Measurements from ENCODE around the gene ANKH. TPM values are rescaled to one million over a fixed set of nuclear protein-coding genes. Genes with fewer than 3 reads are reported as not detected.

ANKH gene
- total RNA-seq, 2 experiments from 2014 or later, result 123 to 128 TPM

GRCh38 chr5:14708551-14708950, 163.0 kb downstream of the ANKH start:
- peaks cover 85% of the 10 kb centered on the region for H3K36me3 Mint-ChIP-seq
- CTCF ChIA-PET, result interaction anchor here (0.6 to 5.3 kb wide), 7 partner anchors 8 to 295 kb away, joined by 3 to 33 read pairs (median 4); no protein-coding TSS in a partner anchor
- H3K4me1 Mint-ChIP-seq (ENCODE audit: low read depth), result peaks cover 56% of the 10 kb centered on the region
- H3K27ac Mint-ChIP-seq, result peak overlapping the region; percentile 84
- no peaks in the 10 kb centered on the region for H3K9me3 Mint-ChIP-seq
- POLR2A ChIA-PET, result interaction anchor here (1.0 to 1.1 kb wide), 2 partner anchors 11 to 45 kb away, joined by 3 read pairs; no protein-coding TSS in a partner anchor
- H3K4me3 Mint-ChIP-seq, result no peak overlapping the region
- DNase-seq, result peak; percentile 22
- H3K27me3 Mint-ChIP-seq, result no peaks in the 10 kb centered on the region
- intact Hi-C loops (cut with micrococcal nuclease), result loop anchor here (5.0 kb wide), 1 partner anchor 294 kb away; no protein-coding TSS in a partner anchor

- Mint-ChIP-seq H3K4me1 (ENCODE audit: low read depth) (peaks cover 63% of the 10 kb centered on the region), H3K4me3 (no peak overlapping the region), H3K27ac (peak overlapping the region; percentile 94), H3K9me3 (no peaks in the 10 kb centered on the region), H3K27me3 (no peaks in the 10 kb centered on the region), H3K36me3 (peaks cover 87% of the 10 kb centered on the region)
- CTCF ChIA-PET, result interaction anchor here (0.9 to 5.3 kb wide), 7 partner anchors 9 to 296 kb away, joined by 3 to 33 read pairs (median 3); no protein-coding TSS in a partner anchor
- intact Hi-C loops (cut with micrococcal nuclease), result loop anchor here (2.0 to 5.0 kb wide), 2 partner anchors 15 to 294 kb away; no protein-coding TSS in a partner anchor
- DNase-seq, result peak; percentile 9
- POLR2A ChIA-PET, result interaction anchor here (0.6 to 1.1 kb wide), 3 partner anchors 11 to 44 kb away, joined by 3 read pairs; no protein-coding TSS in a partner anchor
Observed at GRCh38 chr5:14707811-14708390, 163.7 kb downstream of the ANKH start.

- Mint-ChIP-seq H3K4me3 (peak overlapping the region; percentile 57), H3K27me3 (no peaks in the 10 kb centered on the region), H3K27ac (peak overlapping the region; percentile 94), H3K9me3 (no peaks in the 10 kb centered on the region), H3K36me3 (peaks cover 84% of the 10 kb centered on the region), H3K4me1 (ENCODE audit: low read depth) (peaks cover 74% of the 10 kb centered on the region)
- CTCF ChIA-PET, result interaction anchor here (1.1 to 5.3 kb wide), 3 partner anchors 21 to 164 kb away, joined by 6 to 33 read pairs (median 21); partner anchors contain the start of gene ANKH
- intact Hi-C loops (cut with micrococcal nuclease), result loop anchor here (1.0 to 5.0 kb wide), 7 partner anchors 16 to 296 kb away; no protein-coding TSS in a partner anchor
- DNase-seq, result peak; percentile 56
- POLR2A ChIA-PET, result interaction anchor here (0.6 to 0.9 kb wide), 3 partner anchors 103 to 291 kb away, joined by 3 to 4 read pairs (median 3); no protein-coding TSS in a partner anchor
Observed at GRCh38 chr5:14706615-14707021, 165.0 kb downstream of the ANKH start.

GRCh38 chr5:14705556-14705955, 166.0 kb downstream of the ANKH start:
- no peaks in the 10 kb centered on the region for H3K9me3 Mint-ChIP-seq
- ChIA-PET CTCF (interaction anchor here (0.9 to 5.3 kb wide), 5 partner anchors 20 to 297 kb away, joined by 3 to 33 read pairs (median 5); no protein-coding TSS in a partner anchor), POLR2A (interaction anchor here (1.3 kb wide), 1 partner anchor 30 kb away, joined by 3 read pairs; no protein-coding TSS in a partner anchor)
- intact Hi-C loops (cut with micrococcal nuclease), result loop anchor here (5.0 kb wide), 1 partner anchor 297 kb away; no protein-coding TSS in a partner anchor
- no peaks in the 10 kb centered on the region for H3K27me3 Mint-ChIP-seq
- peaks cover 84% of the 10 kb centered on the region for H3K36me3 Mint-ChIP-seq
- DNase-seq, result no peak
- H3K4me1 Mint-ChIP-seq (ENCODE audit: low read depth), result peaks cover 83% of the 10 kb centered on the region
- H3K4me3 Mint-ChIP-seq, result no peak overlapping the region
- peak overlapping the region; percentile 94 for H3K27ac Mint-ChIP-seq

DNA sequence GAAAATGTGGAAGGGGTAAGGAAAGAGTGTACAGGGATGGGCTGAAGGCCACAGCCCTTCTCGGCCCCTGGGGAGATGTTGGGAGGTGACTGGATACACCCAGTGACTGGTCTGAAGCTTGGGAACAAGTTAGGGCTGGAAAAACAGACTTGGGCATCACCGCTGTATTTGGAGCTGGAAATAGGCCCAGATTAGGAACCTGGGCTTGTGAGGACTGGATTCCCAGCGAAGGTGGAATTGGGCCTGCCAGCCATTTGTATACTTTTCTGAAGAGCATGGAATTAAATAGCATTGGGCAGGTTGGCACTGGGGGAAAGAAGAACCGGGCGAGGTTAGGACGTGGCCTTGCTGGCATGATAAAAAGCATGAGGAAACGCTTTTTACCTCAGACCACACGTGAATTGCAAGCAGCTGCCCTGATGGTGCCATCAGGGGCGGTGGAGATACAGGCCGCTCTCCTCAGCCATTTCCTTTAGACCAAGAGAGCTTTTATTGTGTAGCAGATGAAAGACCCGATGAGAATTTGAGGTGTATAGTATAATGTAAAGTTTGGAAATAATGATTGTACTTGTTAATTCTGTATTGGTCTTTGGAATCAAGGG, 169.2 kb downstream of the ANKH start:
- H3K36me3 Mint-ChIP-seq, result peaks cover 75% of the 10 kb centered on the region
- H3K9me3 Mint-ChIP-seq, result no peaks in the 10 kb centered on the region
- intact Hi-C loops (cut with micrococcal nuclease), result no loop called here
- H3K27me3 Mint-ChIP-seq, result no peaks in the 10 kb centered on the region
- no peak for DNase-seq
- peak overlapping the region; percentile 57 for H3K27ac Mint-ChIP-seq
- POLR2A ChIA-PET, result interaction anchor here (0.6 to 1.3 kb wide), 3 partner anchors 19 to 30 kb away, joined by 3 to 5 read pairs (median 3); no protein-coding TSS in a partner anchor
- CTCF ChIA-PET, result interaction anchor here (0.7 to 1.1 kb wide), 3 partner anchors 17 to 312 kb away, joined by 3 read pairs; no protein-coding TSS in a partner anchor
- H3K4me1 Mint-ChIP-seq (ENCODE audit: low read depth), result peaks cover 80% of the 10 kb centered on the region
- no peak overlapping the region for H3K4me3 Mint-ChIP-seq

DNA sequence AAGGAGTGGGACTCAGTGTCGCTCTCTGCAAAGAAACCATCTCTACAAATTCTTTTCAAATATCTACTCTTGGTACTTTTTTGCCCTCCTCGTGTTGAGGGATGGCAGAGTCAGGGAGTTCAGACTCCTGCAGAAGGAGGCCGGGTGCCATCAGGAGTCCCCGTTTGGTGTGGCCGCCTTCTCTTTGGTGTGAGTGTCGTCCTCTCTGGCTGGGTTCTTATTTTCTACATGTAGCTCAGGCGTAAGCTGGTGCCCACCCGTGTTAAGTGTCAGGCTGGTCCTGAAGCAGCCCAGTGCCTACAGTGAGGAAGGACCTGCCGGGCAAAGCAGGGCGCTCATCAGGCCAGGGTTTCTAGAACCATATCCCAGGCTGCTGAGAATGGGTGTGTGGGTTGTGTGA, 170.0 kb downstream of the ANKH start:
- CTCF ChIA-PET, result interaction anchor here (1.1 kb wide), 1 partner anchor 26 kb away, joined by 4 read pairs; no protein-coding TSS in a partner anchor
- peaks cover 74% of the 10 kb centered on the region for H3K4me1 Mint-ChIP-seq (ENCODE audit: low read depth)
- peak overlapping the region; percentile 57 for H3K27ac Mint-ChIP-seq
- DNase-seq, result no peak
- intact Hi-C loops (cut with micrococcal nuclease), result no loop called here
- POLR2A ChIA-PET, result no interaction called here
- no peaks in the 10 kb centered on the region for H3K9me3 Mint-ChIP-seq
- H3K4me3 Mint-ChIP-seq, result no peak overlapping the region
- no peaks in the 10 kb centered on the region for H3K27me3 Mint-ChIP-seq
- H3K36me3 Mint-ChIP-seq, result peaks cover 75% of the 10 kb centered on the region

- peaks cover 74% of the 10 kb centered on the region for H3K36me3 Mint-ChIP-seq
- no peak overlapping the region for H3K4me3 Mint-ChIP-seq
- H3K27me3 Mint-ChIP-seq, result no peaks in the 10 kb centered on the region
- peaks cover 71% of the 10 kb centered on the region for H3K4me1 Mint-ChIP-seq (ENCODE audit: low read depth)
- ChIA-PET CTCF (interaction anchor here (1.1 kb wide), 1 partner anchor 27 kb away, joined by 4 read pairs; no protein-coding TSS in a partner anchor), POLR2A (interaction anchor here (0.7 kb wide), 1 partner anchor 22 kb away, joined by 3 read pairs; no protein-coding TSS in a partner anchor)
- no peak overlapping the region for H3K27ac Mint-ChIP-seq
- no peak for DNase-seq
- intact Hi-C loops (cut with micrococcal nuclease), result no loop called here
- H3K9me3 Mint-ChIP-seq, result no peaks in the 10 kb centered on the region
Observed at GRCh38 chr5:14700478-14701436, 170.8 kb downstream of the ANKH start.

- peaks cover 70% of the 10 kb centered on the region for H3K36me3 Mint-ChIP-seq
Observed at GRCh38 chr5:14699807-14700400, 171.7 kb downstream of the ANKH start.

DNA sequence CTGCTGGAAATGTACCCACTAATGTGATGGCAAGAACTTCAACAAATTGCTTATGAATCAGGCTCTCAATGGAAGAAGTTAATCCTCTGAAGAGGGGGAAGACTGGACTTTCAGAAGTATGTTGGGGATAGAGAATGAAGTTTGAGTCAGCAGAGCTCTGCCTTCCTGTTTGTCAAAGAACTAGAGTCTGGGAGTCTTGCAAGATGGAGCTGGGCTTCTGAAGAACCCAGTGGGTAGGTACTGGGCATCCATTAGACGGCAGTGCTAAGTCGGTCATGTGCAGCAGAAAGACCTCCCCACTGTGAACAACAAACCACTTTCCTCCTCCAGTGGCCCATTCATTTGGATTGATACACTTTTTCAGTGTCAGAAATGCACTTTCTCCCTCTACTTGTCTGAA, 172.4 kb downstream of the ANKH start:
- intact Hi-C loops (cut with micrococcal nuclease), result no loop called here
- no peaks in the 10 kb centered on the region for H3K9me3 Mint-ChIP-seq
- no peak for DNase-seq
- ChIA-PET CTCF (interaction anchor here (1.3 kb wide), 1 partner anchor 347 kb away, joined by 3 read pairs; no protein-coding TSS in a partner anchor), POLR2A (no interaction called here)
- H3K36me3 Mint-ChIP-seq, result peaks cover 64% of the 10 kb centered on the region
- peaks cover 61% of the 10 kb centered on the region for H3K4me1 Mint-ChIP-seq (ENCODE audit: low read depth)
- H3K27ac Mint-ChIP-seq, result peak overlapping the region; percentile 67
- H3K27me3 Mint-ChIP-seq, result no peaks in the 10 kb centered on the region
- no peak overlapping the region for H3K4me3 Mint-ChIP-seq

More at GRCh38 chr5:14699807-14700400, 171.7 kb downstream of the ANKH start:
- H3K4me3 Mint-ChIP-seq, result no peak overlapping the region
- H3K27ac Mint-ChIP-seq, result peak overlapping the region; percentile 40
- DNase-seq, result no peak
- no peaks in the 10 kb centered on the region for H3K27me3 Mint-ChIP-seq
- peaks cover 67% of the 10 kb centered on the region for H3K4me1 Mint-ChIP-seq (ENCODE audit: low read depth)
- no peaks in the 10 kb centered on the region for H3K9me3 Mint-ChIP-seq
- intact Hi-C loops (cut with micrococcal nuclease), result no loop called here
- CTCF ChIA-PET, result interaction anchor here (1.3 kb wide), 1 partner anchor 348 kb away, joined by 3 read pairs; no protein-coding TSS in a partner anchor
- POLR2A ChIA-PET, result no interaction called here

- Mint-ChIP-seq H3K27ac (peak overlapping the region; percentile 59), H3K4me1 (ENCODE audit: low read depth) (peaks cover 56% of the 10 kb centered on the region), H3K36me3 (peaks cover 65% of the 10 kb centered on the region), H3K4me3 (no peak overlapping the region), H3K9me3 (no peaks in the 10 kb centered on the region), H3K27me3 (no peaks in the 10 kb centered on the region)
- CTCF ChIA-PET, result interaction anchor here (1.0 to 1.3 kb wide), 2 partner anchors 13 to 347 kb away, joined by 3 to 6 read pairs; no protein-coding TSS in a partner anchor
- POLR2A ChIA-PET, result no interaction called here
- intact Hi-C loops (cut with micrococcal nuclease), result no loop called here
- no peak for DNase-seq
Observed at GRCh38 chr5:14698495-14698894, 173.1 kb downstream of the ANKH start.

All from activated CD4-positive, alpha-beta memory T cell treated with anti-CD3 and anti-CD28 coated beads for 36 hours (primary cell).